Motor neuron (in vitro differentiated cells): ENCODE measurements around the gene AOAH. TPM values are rescaled to one million over a fixed set of nuclear protein-coding genes. Genes with fewer than 3 reads are reported as not detected.

ENCODE experiments used
- ATAC-seq, 8 experiments: fragments of 200-7000 bp; cut with Tn5 transposase; replicated peaks in 6 of 8; 2 replicates each; pipeline ENCODE4 v1.8.0; 2021; ENCODE audit warnings: mild to moderate bottlenecking in 8 of 8, moderate library complexity in 8 of 8
- H3K27ac ChIP-seq, 2 donors: fragments of 250-450 bp; sonication (Bioruptor Pico); 2 replicates each; pipeline ENCODE4 v1.9.0; 2021; ENCODE audit warnings: antibody characterized with exemption in 2 of 2, mild to moderate bottlenecking in 2 of 2, moderate library complexity in 1 of 2
- H3K4me1 ChIP-seq, 2 donors: fragments of 250-450 bp; sonication (Bioruptor Pico); replicated peaks in 1 of 2; 2 replicates each; pipeline ENCODE4 v1.6.1; 2021; ENCODE audit warnings: antibody characterized with exemption in 2 of 2, mild to moderate bottlenecking in 2 of 2, moderate library complexity in 1 of 2
- H3K4me3 ChIP-seq, 5 donors: fragments of 250-450 bp; sonication (Bioruptor Pico); 2 replicates each; pipeline ENCODE4 v1.9.0; 2021; ENCODE audit warnings: antibody characterized with exemption in 5 of 5, mild to moderate bottlenecking in 5 of 5, moderate library complexity in 4 of 5
- WGBS, 10 experiments: fragments of 450-650 bp; shearing (Covaris generic); methylation state at CpG; one replicate each; pipeline ENCODE4 v1.0.0; 2022; 5-methylcytosine and 5-hydroxymethylcytosine counted together
- in situ Hi-C, 9 experiments: fragments of 400-800 bp; cut with MboI; loops; one replicate each; pipeline ENCODE4 v1.15.0; 2021; ENCODE audit warnings: low sequenced_read_pairs in 9 of 9, low pct_unique_long_range_greater_than_20kb in 2 of 9; ENCODE audit not compliant: unreplicated experiment in 9 of 9
- total RNA-seq, 8 experiments: library from RNA; unstranded; fragments of 300-600 nt; gene quantifications; 2 replicates each; pipeline versions ENCODE4 v1.2.3 to v1.2.4, GENCODE V29; 2022

AOAH gene
- total RNA-seq, 8 experiments from 2014 or later: 0.25 to 1.2 (median 0.81) TPM

- 95 to 100% (median 100%) methylated on average over 1 to 2 of the region's 3 CpGs; no CpG with 5 or more reads in 7 of the 10 experiments for WGBS, 10 experiments
- in situ Hi-C loops: no loop called here
Observed at GRCh38 chr7:36598054-36598674, 126.1 kb downstream of the AOAH start.

GRCh38 chr7:36597090-36597773 lies 127.1 kb downstream of the AOAH start:
- in situ Hi-C loops: no loop called here
- peak in 5 of 8 experiments; percentile 45 to 73 (median 65) for ATAC-seq
- Histone ChIP-seq H3K4me3 (no peak overlapping the region), H3K27ac (no peak overlapping the region), H3K4me1 (peaks cover 16 to 20% of the 10 kb centered on the region in 2 donors)
- 7 to 100% (median 60%) methylated on average over 1 to 6 of the region's 7 CpGs for WGBS, 10 experiments

More at GRCh38 chr7:36598054-36598674, 126.1 kb downstream of the AOAH start:
- no peak for ATAC-seq
- Histone ChIP-seq H3K4me3 (no peak overlapping the region), H3K4me1 (peaks cover 16 to 25% of the 10 kb centered on the region in 2 donors), H3K27ac (no peak overlapping the region)

GRCh38 chr7:36594445-36594844 lies 129.8 kb downstream of the AOAH start:
- Histone ChIP-seq H3K4me3 (no peak overlapping the region), H3K27ac (no peak overlapping the region), H3K4me1 (peaks cover 2 to 3% of the 10 kb centered on the region in 2 donors)
- WGBS, 10 experiments: 68 to 100% (median 100%) methylated on average over 1 to 2 of the region's 2 CpGs; no CpG with 5 or more reads in 1 of the 10 experiments
- in situ Hi-C loops: no loop called here
- no peak for ATAC-seq

- H3K4me1 ChIP-seq: no peaks in the 10 kb centered on the region
- no peak for ATAC-seq
- in situ Hi-C loops: no loop called here
- WGBS, 10 experiments: 0 to 95% (median 62%) methylated on average over 1 to 3 of the region's 3 CpGs
- no peak overlapping the region for H3K4me3 ChIP-seq
- H3K27ac ChIP-seq: no peak overlapping the region
Observed at GRCh38 chr7:36591636-36592035, 132.7 kb downstream of the AOAH start.

- Histone ChIP-seq H3K27ac (no peak overlapping the region), H3K4me3 (no peak overlapping the region), H3K4me1 (no peaks in the 10 kb centered on the region)
- no peak for ATAC-seq
- 21 to 93% (median 85%) methylated on average over 1 to 3 of the region's 3 CpGs; no CpG with 5 or more reads in 4 of the 10 experiments for WGBS, 10 experiments
- in situ Hi-C loops: no loop called here
Observed at GRCh38 chr7:36589391-36589790, 134.9 kb downstream of the AOAH start.

DNA sequence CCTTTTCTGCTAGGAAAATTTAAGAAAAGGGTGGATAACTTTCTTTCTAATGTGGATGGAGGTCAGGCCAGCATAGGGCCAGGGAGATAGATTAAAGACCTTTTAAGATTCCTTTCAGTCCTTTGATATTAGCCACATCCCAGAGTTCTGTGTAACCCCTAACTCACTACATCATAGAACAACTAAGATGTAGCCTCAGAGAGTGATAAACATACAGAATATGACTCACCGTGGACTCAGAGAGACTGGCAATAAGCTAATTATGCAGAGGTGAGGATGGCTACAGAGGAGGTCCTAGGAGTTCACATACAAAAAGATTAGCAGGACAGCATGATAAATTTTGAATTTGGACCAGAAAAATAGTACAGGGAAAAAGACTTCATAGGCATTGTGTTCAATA lies 141.0 kb downstream of the AOAH start:
- peak in 7 of 8 experiments; percentile 51 to 98 (median 85) for ATAC-seq
- no peak overlapping the region for H3K27ac ChIP-seq
- H3K4me1 ChIP-seq: no peaks in the 10 kb centered on the region
- WGBS, 10 experiments: 0 to 73% (median 35%) methylated on average over 1 of the region's 1 CpG; no CpG with 5 or more reads in 2 of the 10 experiments
- H3K4me3 ChIP-seq: no peak overlapping the region
- in situ Hi-C loops: no loop called here

GRCh38 chr7:36575832-36576231 lies 148.5 kb downstream of the AOAH start:
- H3K27ac ChIP-seq: no peak overlapping the region
- in situ Hi-C loops: no loop called here
- WGBS, 10 experiments: 0 to 93% (median 60%) methylated on average over 1 to 4 of the region's 5 CpGs; no CpG with 5 or more reads in 3 of the 10 experiments
- peaks cover 0 to 2% of the 10 kb centered on the region in 2 donors for H3K4me1 ChIP-seq
- ATAC-seq: no peak
- H3K4me3 ChIP-seq: no peak overlapping the region

DNA sequence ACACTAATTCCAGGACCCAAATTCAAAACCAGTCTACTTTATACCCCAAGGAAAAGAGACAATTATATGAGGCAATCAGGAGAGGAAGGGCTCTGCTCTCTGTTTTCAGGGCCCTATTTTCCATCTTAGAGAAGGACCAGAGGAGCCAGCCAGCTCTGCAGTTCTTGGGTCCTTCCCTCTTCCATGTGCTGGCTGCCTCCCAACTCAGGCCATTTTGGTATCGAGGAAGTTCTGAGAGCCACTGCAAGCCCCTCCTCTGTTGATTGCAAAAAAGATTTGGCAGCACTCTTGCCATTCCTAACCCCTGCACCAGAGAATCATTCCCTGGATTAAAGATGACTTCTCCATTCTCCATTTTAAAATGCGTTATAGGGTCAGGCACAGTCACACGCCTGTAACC lies 151.2 kb downstream of the AOAH start:
- Histone ChIP-seq H3K4me1 (peaks cover 0 to 4% of the 10 kb centered on the region in 2 donors), H3K4me3 (no peak overlapping the region), H3K27ac (no peak overlapping the region)
- no peak for ATAC-seq
- 80 to 100% (median 80%) methylated on average over 1 of the region's 3 CpGs; no CpG with 5 or more reads in 7 of the 10 experiments for WGBS, 10 experiments
- in situ Hi-C loops: no loop called here

DNA sequence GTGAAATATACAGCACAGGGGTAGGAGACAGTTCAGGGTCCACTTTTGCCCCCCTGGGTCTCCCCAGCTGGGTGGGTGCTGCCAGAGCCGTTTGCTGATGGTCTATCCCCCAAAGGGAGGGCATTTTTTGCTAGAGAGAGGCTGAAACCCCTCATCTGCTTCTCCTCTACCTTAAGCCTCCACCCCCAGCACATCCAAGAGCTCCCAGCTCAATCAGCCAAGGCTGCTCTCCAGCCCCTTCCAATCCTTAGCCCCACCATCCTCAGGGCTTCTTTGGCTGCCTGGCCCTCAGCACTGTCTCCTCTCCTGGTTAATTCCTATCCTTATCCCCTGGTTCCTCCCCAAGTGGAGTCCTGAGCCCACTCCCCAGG lies 153.1 kb downstream of the AOAH start:
- Histone ChIP-seq H3K4me1 (peaks cover 0 to 4% of the 10 kb centered on the region in 2 donors), H3K4me3 (no peak overlapping the region), H3K27ac (no peak overlapping the region)
- in situ Hi-C loops: no loop called here
- WGBS, 10 experiments: 0% methylated on average over 1 of the region's 1 CpG; no CpG with 5 or more reads in 8 of the 10 experiments
- ATAC-seq: peak in 1 of 8 experiments; percentile 34

DNA sequence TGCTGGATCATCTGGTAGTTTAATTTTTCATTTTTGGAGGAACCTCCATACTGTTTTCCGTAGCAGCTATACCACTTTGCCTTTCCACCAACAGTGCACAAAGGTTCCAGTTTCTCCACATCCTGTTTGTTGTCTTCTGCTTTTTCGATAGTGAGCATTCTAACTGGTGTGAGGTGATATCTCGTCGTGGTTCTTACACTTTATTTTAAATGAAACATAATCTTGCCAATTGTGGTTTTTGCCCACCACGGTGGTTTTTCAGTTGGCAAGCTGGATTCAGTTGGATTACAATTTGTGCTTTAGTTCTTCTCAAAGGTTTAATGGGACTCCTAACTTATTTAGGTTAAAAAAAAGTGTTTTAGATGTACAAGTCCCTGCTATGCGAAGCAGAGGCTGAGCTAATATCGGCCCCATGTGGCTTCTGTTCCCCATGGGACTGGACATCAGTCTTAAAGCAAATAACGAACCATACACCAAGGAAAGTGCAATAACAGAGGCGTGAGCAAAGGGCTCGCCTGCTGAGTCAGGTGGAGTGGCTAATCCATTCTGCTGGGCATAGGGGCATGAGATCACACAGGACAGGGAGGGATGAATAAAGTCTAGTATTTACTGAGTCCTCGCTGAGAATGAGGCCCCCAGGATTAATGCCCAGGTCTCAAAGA lies 153.6 kb downstream of the AOAH start:
- Histone ChIP-seq H3K4me1 (peaks cover 0 to 4% of the 10 kb centered on the region in 2 donors), H3K27ac (no peak overlapping the region), H3K4me3 (no peak overlapping the region)
- WGBS, 10 experiments: 10 to 100% (median 83%) methylated on average over 2 to 9 of the region's 11 CpGs; no CpG with 5 or more reads in 2 of the 10 experiments
- ATAC-seq: peak in 5 of 8 experiments; percentile 50 to 98 (median 65)
- in situ Hi-C loops: no loop called here

- ATAC-seq: no peak
- no peak overlapping the region for H3K27ac ChIP-seq
- WGBS, 10 experiments: 0 to 50% (median 30%) methylated on average over 1 of the region's 1 CpG; no CpG with 5 or more reads in 6 of the 10 experiments
- H3K4me1 ChIP-seq: peaks cover 0 to 4% of the 10 kb centered on the region in 2 donors
- in situ Hi-C loops: no loop called here
- H3K4me3 ChIP-seq: no peak overlapping the region
Observed at GRCh38 chr7:36568452-36568849, 155.8 kb downstream of the AOAH start.

GRCh38 chr7:36567699-36568451 lies 156.4 kb downstream of the AOAH start:
- in situ Hi-C loops: no loop called here
- 33 to 97% (median 83%) methylated on average over 1 to 7 of the region's 7 CpGs; no CpG with 5 or more reads in 1 of the 10 experiments for WGBS, 10 experiments
- ATAC-seq: no peak
- Histone ChIP-seq H3K27ac (no peak overlapping the region), H3K4me1 (peaks cover 0 to 4% of the 10 kb centered on the region in 2 donors), H3K4me3 (no peak overlapping the region)
